GM21360 (cell line): ENCODE results near the gene TNNT3.
"Not testable (repeated sequence)": the region's sequence is repeated elsewhere in the genome, so short reads cannot be mapped to it uniquely, and the experiment has no call there.

Experiments used
- ATAC-seq: cut with Tn5 transposase; IDR thresholded peaks from one replicate; pipeline ENCODE4 v1.9.1; 2021; ENCODE audit warnings: mild to moderate bottlenecking, moderate library complexity; ENCODE audit not compliant: unreplicated experiment

The TNNT3 gene

GRCh38 chr11:1880746-1881441, 38.6 kb upstream of the TNNT3 start:
- ATAC-seq = no peak

- ATAC-seq = no peak
Observed at GRCh38 chr11:1881442-1882264, 37.9 kb upstream of the TNNT3 start.

GRCh38 chr11:1882265-1883238, 37.0 kb upstream of the TNNT3 start:
- no peak for ATAC-seq

- ATAC-seq = no peak
Observed at GRCh38 chr11:1883346-1884302, 35.9 kb upstream of the TNNT3 start.

- no peak for ATAC-seq
Observed at GRCh38 chr11:1884303-1884700, 35.2 kb upstream of the TNNT3 start.

- ATAC-seq = not testable (repeated sequence)
Observed at GRCh38 chr11:1886551-1886950, 33.0 kb upstream of the TNNT3 start.

GRCh38 chr11:1887451-1888346, 31.8 kb upstream of the TNNT3 start:
- ATAC-seq = no peak

GRCh38 chr11:1888347-1888753, 31.2 kb upstream of the TNNT3 start:
- no peak for ATAC-seq

- no peak for ATAC-seq
Observed at GRCh38 chr11:1888811-1889210, 30.7 kb upstream of the TNNT3 start.

GRCh38 chr11:1889224-1889930, 30.1 kb upstream of the TNNT3 start:
- ATAC-seq = no peak

- no peak for ATAC-seq
Observed at GRCh38 chr11:1889941-1890855, 29.3 kb upstream of the TNNT3 start.

GRCh38 chr11:1890856-1891830, 28.4 kb upstream of the TNNT3 start:
- no peak for ATAC-seq

GRCh38 chr11:1891831-1892115, 27.7 kb upstream of the TNNT3 start, which contains the start of gene PRR33:
Gene PRR33, minus strand, starts transcription at chr11:1891895. Its CDS starts 1,311 bp downstream, at chr11:1890584.
- no peak for ATAC-seq

- no peak for ATAC-seq
Observed at GRCh38 chr11:1892116-1892515, 27.4 kb upstream of the TNNT3 start.

GRCh38 chr11:1892558-1892957, 26.9 kb upstream of the TNNT3 start:
- no peak for ATAC-seq
